GM18873 (cell line): Measurements from ENCODE around the gene RAB31.

Experiments used
- ATAC-seq: cut with Tn5 transposase; IDR thresholded peaks from one replicate; pipeline ENCODE4 v1.9.1; 2021; ENCODE audit warnings: mild to moderate bottlenecking, moderate library complexity, moderate number of reproducible peaks; ENCODE audit not compliant: unreplicated experiment, low FRiP score

The RAB31 gene

DNA sequence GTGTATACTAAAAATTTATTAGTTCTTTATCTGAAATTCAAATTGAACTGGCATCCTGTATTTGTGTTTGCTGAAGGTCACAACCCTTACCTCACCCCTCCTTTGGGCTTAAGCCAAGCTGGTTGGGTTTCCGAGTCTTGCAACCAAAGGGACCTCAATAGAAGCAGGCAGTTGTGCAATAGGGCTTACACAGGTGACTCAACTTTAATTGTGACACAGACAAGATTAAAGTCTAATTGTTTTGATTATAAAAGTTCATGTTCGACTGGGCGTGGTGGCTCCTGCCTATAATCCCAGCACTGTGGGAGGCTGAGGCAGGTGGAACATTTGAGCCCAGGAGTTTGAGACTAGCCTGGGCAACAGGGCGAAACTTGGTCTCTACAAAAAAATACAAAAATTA is 71.5 kb downstream of the RAB31 start:
- ATAC-seq = no peak

DNA sequence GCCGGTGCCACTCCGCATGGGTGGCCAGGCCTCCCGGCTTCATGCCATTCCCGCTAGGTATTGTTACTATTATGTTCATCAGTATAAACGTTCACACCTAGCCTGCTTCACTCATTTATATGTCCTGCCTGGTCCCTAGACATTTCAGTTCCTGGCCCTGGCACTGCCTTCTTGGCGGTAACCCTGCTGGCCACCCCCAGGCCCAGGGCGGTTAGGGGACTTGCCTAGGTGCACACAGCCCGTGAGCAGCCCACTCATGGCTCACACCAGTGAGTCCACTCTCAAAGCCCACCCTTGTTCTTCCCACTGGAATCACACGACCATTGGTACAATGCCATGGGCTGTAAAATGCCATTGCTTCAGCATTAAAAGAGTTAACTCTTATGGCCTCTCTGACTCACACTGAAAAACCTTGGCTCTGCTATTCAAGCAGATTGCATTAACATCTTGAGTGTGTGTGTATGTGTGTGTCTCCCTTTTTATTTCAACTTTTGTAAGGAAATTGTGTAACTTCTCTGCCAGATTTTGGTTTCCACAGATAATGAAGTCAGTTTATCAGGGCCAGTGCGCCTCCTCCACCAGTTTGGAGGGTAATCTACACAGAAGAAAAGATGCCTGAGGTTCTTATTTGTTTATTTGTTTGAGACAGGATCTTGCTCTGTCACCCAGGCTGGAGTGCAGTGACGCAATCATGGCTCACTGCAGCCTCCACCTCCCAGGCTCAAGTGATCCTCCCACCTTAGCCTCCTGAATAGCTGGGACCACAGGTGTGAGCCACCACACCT is 74.2 kb downstream of the RAB31 start:
- ATAC-seq = no peak

DNA sequence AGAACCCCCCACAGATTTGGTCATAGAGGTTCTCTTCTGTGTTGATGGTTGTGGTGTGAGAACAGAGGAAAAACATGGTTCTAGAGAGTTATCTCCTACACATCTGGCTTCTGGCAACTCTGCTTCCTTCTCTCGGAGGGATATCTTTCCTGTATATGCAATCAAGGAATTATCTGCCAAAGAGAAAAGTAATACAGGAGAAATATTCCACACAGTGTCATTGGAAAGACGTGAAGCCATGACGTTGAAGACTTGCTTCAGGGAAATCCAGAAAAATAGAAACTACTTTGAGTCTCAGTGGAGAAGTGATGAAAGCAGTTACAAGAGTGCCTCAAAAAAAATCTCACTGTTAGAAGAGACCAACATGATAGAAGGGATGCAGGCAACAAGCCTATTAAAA is 78.5 kb downstream of the RAB31 start:
- ATAC-seq = no peak

DNA sequence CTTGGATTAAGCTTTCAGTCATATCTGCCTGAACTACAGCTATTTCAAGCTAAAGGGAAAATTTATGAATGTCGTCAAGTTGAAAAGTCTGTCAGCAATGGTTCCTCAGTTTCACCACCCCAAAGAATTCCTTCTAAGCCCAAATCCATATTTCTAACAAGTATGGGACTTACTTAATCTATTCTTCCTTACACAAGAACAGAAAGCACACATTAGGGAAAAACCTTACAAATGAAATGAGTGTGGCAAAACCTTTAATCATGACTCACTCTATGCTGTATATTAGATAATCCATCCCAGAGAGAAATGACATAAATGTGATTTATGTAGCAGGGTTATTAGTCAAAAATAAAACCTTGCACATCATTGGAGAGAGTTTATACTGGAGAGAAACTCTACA is 78.9 kb downstream of the RAB31 start:
- ATAC-seq = no peak

DNA sequence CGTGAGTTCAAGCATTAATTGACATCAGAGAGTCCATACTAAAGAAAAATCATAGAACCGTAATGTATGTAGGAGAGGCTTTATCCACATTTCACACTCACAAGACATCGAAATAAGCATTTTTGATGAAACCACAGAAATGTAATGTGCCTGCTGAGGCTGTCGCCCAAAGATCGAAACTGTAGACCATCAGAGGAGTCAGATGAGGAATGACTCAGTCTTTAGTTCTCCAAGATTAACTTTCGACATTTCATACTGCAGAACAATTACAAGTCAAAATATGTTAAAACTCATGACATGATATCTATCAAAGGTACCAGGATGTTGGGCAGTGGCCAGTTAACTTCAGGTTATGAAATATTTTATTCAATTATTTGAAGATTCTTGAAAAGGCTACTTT is 79.6 kb downstream of the RAB31 start:
- no peak for ATAC-seq

DNA sequence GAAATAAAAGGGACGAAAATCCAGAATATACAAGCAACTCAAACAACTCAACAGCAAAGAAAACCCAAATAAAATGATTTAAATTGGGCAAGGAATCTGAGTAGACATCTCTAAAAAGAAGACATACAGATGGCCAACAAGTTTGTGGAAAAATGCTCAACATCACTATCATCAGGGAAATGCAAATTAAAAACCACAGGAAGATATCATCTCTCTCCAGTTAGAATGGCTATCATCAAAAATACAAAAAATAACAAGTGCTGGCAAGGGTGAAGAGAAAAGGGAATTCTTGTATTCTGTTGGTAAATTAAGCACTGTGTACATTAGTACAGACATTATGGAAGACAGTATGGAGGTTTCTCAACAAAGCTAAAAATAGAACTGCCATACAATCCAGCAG is 80.0 kb downstream of the RAB31 start:
- no peak for ATAC-seq

DNA sequence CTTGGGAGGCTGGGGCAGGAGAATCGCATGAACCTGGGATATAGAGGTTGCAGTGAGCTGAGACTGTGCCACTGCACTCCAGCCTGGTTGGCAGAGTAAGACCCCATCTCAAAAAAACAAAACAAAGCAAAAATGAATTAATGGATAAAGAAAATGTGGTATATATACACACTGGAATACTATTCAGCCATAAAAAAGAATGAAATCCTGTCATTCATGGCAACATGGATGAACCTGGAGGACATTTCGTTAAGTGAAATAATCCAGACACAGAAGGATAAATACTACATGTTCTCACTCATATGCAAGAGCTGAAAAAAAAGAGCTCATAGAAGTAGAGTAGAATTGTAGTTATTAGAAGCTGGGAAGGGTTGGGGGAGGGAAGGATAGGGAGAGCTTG is 80.8 kb downstream of the RAB31 start:
- ATAC-seq = no peak

DNA sequence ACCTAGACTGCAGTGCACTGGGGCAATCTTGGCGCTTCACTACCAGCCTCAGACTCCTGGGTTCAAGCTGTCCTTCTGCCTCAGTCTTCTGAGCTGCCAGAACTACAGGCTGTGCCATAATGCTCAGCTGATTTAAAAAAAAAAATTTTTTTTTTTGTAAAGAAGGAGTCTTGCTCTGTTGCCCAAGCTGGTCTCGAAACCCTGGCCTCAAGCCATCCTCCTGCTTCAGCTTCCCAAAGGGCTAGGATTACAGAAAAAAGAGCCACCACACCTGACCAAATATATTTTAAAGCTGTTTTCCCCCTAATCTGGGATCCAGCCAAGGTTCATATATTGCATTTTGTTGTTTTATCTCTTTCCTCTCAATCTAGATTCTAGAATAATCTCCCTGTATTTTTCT is 82.2 kb downstream of the RAB31 start:
- no peak for ATAC-seq

DNA sequence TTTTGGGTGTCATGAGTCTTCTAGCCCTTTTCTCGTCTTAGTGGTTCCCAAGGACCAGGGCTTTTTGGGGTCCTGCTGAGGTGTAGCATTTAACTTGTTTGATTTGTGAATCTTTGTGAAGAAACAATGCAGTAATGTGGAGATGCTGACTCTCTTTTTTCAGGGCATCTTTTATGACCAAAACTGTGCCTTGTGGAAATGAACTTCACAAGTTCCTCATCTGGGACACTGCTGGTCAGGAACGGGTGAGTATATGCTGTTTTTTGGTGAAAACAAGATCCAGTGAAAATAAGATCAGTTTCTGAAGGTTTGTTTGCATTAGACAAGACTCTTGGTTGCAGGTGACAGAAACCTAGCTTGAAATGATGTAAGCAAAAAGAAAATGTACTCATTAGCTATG is 83.9 kb downstream of the RAB31 start:
- no peak for ATAC-seq

DNA sequence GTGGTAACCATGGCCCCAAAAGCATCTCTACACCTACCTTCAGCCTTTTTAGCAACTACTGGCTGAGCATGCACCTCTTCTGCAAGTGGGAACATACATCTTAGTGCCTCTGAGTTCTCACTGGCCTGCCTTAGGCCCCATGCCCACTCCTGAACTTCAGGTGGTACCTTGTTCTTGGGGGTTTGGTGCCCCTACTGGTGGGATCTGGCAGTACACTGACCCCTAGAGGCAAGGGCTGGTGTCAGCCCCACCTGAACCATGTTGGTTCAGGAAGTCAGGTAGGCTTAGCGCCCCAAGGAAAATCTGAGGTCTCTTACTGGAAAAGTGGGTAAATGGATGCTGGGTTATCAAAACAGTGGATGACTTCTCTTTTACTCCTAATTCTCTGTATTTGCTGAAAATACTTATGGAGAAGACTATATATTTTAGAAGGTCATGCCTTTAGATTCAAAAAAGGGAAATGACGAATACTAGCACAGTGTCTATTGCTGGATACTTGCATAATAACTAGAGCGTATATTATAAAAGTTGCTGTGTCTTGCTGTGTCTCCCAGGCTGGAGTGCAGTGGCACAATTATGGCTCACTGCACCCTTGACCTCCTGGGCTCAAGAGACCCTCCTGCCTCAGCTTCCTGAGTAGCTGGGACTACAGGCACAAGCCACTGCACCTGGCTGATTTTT is 84.6 kb downstream of the RAB31 start:
- ATAC-seq = no peak

DNA sequence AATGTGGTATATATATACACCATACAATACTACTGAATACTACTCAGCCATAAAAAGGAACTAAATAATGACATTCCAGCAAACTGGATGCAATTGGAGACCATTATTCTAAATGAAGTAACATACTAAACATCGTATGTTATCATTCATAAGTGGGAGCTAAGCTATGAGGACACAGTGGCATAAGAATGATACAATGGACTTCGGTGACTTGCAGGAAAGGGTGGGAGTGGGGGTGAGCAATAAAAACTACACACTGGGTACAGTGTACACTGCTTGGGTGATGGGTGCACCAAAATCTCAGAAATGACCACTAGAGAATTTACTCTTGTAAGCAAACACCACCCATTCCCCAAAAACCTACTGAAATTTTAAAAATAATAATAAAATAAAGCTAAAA is 87.9 kb downstream of the RAB31 start:
- ATAC-seq = no peak

DNA sequence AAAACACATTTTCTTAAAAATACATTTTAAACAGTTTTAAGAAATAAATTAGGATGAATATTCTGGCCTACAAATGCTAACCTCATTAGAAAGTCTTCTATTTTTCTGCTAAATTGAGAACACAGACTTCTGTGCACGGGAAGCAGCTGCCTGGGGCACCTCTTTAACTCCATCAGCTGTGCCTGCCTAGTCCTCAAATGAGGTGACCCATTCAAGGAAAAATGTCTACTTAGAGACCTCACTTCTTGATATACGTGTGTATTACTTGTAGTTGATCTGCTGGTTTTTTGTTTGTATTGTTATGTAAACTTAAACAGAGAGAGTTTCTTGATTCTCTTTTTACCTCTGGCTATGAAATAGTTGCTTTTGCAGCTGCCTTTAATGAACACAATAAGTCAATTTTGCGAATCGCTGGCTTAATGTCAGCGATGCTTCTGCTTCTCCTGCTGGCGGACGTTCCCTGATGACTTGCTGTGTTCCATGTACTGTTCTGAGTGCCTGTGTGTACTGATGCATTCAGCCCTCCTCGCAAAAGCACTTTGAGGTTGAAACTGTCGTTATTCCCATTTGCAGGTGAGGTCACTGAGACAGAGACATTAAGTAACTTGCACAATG is 88.9 kb downstream of the RAB31 start:
- no peak for ATAC-seq

DNA sequence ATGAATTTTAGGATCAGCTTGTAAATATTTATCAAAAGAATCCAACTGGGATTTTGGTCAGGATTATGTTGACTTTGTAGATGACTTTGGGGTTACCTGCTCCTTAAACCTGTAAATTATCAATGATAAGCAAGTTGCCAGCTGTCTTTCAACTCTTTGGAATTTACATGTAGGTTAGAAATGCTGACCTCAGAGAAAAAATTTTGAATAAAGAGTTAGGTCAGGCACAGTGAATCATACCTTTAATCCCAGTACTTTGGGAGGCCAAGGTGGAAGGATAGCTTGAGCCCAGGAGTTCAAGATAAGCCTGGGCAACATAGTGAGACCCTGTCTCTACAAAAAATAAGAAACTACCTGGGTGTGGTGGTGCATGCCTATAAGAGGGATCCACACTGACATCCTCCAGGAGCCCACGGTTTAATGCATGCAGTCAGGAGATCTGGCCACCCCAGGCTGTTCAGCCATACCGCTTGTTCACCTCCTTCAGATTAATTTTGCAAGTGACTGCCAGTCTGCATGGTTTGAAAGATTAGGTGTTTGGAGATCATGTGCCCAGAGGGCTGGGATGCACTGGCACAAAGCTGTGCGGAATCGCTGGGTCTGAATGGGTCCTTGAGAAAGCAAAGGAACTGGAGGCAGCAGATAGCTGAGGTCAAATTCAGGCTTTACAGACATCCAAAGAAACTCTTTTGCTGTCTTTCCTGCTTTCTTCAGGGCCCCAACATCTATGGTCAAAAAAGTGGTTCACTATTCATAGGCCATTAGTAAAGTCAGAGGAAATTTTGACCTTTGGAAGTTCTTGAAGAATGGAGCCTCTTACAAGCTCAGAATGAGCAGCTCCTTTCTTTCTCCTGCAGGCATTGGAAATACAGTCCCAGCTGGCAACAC is 94.3 kb downstream of the RAB31 start:
- no peak for ATAC-seq

DNA sequence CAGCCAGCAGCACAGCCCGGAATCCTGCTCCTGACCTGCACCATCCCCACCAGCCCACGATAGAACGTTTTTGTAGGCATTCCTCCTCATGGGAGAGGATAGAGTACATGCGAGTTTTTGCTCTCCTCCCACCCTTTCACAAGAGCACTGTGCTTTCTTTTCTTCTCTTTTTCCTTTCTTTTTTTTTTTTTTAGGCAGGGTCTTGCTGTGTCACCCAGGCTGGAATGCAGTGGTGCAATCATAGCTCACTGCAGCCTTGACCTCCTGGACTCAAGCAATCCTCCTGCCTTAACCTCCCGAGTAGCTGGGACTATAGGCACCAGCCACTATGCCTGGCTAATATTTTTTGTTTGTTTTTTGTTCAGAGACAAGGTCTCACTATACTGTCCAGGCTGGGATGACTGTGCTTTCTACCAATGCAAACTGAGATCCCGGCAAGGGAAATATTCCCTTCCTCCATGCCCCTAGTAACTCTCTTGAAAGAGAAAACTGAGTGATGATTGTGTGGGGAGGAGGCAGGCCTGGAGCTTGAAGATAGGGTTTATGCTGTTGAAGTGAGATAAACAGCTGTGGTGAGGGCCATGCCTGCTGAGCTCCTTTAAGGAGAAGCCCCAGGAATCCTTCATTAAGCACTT is 95.1 kb downstream of the RAB31 start:
- ATAC-seq = no peak

DNA sequence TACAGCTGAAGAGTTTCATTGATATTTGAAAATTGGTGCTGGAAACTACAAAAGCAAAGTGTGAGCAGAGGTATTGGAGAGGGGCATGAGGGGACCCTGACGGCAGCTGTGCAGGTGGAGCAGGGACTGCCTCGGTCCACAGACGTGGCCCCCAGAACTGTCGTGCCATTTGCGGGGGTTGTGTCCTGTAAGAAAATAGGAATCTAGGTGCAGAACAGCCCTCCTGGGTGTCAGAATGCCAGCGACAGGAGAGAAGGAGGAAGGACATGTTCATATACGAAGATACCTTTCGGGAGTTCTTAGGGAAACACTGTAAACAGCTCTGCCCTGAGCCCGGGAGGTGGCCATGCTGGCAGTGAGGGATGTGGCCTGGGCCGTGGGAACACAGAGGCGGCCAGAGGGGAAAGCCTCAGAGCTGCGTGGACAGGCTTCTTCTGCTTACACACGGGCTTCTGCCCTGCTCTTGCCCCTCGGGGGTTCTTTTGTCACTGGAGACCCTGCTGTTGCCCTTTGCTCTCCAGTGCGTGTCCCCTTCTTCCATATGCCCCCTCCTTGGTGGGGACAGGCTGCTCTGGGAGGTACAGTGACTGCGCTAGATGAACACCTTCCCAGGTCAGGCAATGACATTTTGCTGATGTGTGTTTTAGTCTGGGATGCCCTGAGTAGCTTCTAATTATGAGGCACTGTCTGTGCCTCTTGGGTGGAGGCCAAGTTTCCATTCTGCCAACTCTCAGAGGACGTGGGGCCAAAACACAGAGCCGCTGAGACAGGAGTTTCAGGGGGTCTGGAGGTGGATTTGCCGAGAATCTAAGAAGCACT is 95.8 kb downstream of the RAB31 start:
- no peak for ATAC-seq

DNA sequence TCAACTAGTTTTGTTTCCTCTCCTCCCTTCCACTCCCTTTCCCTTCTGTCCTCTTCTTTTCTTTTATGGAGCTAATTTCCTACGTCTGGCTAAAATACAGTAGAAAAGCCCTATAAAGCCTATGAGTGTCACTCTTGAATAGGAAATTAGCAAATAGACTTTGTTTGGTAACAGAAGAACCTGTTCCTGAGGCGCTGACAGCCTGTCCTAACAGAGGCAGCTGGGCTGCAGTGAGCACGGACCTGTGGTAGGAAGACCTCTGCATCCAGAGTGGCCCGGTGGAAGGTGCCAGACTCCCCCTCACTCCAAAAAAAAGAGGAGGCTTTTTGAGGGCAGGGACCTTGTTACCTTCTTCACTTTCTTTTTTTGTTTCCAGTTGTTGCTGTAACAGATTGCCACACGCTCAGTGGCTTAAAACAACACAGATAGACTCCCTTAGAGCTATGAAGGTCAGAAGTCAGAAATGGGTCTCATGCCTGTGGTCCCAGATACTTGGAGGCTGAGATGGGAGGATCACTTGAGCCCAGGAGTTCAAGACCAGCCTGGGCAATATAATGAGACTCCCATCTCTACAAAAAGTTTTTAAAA is 96.5 kb downstream of the RAB31 start:
- no peak for ATAC-seq

DNA sequence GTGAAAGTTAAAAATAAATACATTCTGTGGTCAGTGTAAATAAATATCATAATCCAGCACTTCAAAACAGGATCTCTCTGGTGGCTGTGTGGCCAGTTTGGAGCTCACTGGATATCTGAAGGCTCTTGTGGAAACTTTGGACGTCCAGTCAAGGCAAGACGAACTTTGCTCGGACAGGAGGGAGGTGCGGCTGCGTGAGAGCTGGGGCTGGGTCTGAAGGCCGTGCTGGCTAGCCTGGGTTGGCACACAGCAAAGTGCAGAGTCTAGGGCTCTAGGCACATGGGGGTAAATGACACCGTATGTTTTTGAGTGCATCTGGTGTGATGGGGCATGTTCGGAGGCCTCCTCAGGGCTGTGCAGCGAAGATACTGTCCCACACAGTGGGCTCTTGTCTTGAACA is 98.8 kb downstream of the RAB31 start:
- ATAC-seq = no peak

DNA sequence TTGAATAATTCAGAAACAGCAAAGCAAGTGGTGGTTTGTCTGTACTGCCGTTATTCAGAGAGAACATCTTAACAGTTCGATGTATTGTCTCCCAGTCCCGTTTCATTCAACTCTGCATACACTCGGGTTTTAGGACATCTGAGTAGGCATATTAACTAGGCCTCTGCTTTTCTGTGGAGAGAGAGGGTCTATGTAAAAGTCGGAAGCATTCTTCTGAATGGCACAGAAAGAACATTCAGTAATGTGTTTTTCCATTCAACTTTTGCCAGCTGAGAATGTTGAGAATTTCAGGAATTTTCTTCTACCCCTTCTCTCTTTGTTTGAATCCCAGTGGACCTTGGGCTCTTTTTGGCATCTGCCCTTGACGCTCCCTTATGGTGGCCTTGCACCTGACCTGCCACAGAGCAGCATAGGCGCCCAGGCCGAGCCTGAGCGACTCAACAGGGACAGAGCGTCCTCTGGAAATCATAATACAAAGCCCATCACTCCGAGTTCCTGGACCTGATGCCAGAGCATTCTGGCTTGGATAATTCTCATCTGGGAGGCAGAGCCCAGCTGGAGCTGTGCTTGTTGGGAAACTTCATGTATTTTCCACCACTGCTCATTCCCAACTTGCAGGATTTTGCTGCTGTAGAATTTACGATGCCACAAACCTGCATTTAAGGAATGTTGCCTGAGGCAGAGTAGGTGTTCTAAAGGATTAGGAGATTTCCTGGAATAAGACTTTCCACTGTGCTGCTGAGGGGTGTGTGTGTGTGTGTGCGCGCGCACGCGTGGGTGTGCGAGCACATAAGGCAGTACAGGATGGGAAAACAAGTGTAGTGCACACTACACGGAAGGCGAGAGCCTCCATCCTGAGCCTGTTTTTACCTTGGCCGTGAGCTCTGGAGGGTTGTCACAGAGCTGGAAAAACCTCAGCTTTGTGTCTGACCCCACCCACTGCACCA is 100.5 kb downstream of the RAB31 start:
- no peak for ATAC-seq
